Natural killer cell treated with Interleukin-12 subunit alpha and Interleukin-12 subunit beta and Interleukin-15 and Interleukin-18, amount 100 ng/mL, for 72 hours (primary cell): Measurements from ENCODE around the gene RNF150. TPM values are rescaled to one million over a fixed set of nuclear protein-coding genes. Genes with fewer than 3 reads are reported as not detected.
"Not testable (repeated sequence)": the region's sequence is repeated elsewhere in the genome, so short reads cannot be mapped to it uniquely, and the experiment has no call there.

ENCODE experiments used
- ATAC-seq, 2 donors: fragments of 150-1000 bp; cut with Tn5 transposase in 1 of 2; sonication (Bioruptor Pico), chemical (Tn5 transposase) in 1 of 2; 2 replicates each; pipeline ENCODE4 v1.10.0; 2021
- DNase-seq: peaks from one replicate; pipeline ENCODE4 v3.0.0; 2022; ENCODE audit warnings: low spot score
- H3K27ac Mint-ChIP-seq, 2 donors: 1 replicate in 1 of 2; 2 replicates in 1 of 2; pipeline ENCODE4 v1.8.0; 2022; ENCODE audit warnings: mixed read lengths in 2 of 2, mild to moderate bottlenecking in 1 of 2, moderate library complexity in 1 of 2
- H3K27me3 Mint-ChIP-seq, 2 donors: 1 replicate in 1 of 2; 2 replicates in 1 of 2; pipeline ENCODE4 v1.8.0; 2022; ENCODE audit warnings: mixed read lengths in 2 of 2
- H3K36me3 Mint-ChIP-seq: one replicate; pipeline ENCODE4 v1.8.0; 2022; ENCODE audit warnings: mixed read lengths
- H3K4me1 Mint-ChIP-seq, 2 donors: 1 replicate in 1 of 2; 2 replicates in 1 of 2; pipeline ENCODE4 v1.8.0; 2022; ENCODE audit warnings: low read depth in 2 of 2, mixed read lengths in 2 of 2, mild to moderate bottlenecking in 1 of 2
- H3K4me3 Mint-ChIP-seq: one replicate; pipeline ENCODE4 v1.8.0; 2022; ENCODE audit warnings: mixed read lengths
- H3K9me3 Mint-ChIP-seq: 2 replicates; pipeline ENCODE4 v1.8.0; 2022; ENCODE audit warnings: mixed read lengths
- total RNA-seq, 2 donors: library from RNA; stranded (reverse); gene quantifications; one replicate each; pipeline ENCODE4 v1.2.3, GENCODE V29; 2022

RNF150 gene
- total RNA-seq, 2 donors from 2014 or later: not detected

GRCh38 chr4:140816806-140817510 is 316.3 kb downstream of the RNF150 start:
- ATAC-seq (no peak), DNase-seq (no peak)
- H3K27ac Mint-ChIP-seq: no peak overlapping the region
- H3K4me3 Mint-ChIP-seq: no peak overlapping the region
- no peaks in the 10 kb centered on the region for H3K4me1 Mint-ChIP-seq
- H3K36me3 Mint-ChIP-seq: no peaks in the 10 kb centered on the region
- no peaks in the 10 kb centered on the region for H3K9me3 Mint-ChIP-seq
- H3K27me3 Mint-ChIP-seq: peaks cover 5 to 7% of the 10 kb centered on the region in 2 donors

DNA sequence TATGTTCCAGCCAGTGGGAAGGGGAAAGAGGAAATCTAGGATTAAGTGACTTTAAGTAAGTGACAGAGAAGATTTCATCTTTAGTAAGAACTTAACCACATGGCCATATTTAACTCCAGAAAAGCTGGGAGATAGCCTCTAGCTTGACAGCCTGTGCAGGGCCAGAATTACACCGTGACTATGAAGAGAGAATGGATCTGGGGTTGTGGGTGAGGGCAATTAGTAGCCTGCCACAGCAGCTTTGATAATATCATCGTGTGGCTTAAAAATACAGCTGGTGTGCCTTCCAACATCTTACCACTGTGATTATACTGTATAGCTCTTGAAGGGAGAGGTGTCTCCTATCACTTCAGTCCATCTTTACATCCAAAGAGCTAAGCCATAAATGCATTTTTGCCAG is 319.5 kb downstream of the RNF150 start:
- H3K4me1 Mint-ChIP-seq: no peaks in the 10 kb centered on the region
- H3K27me3 Mint-ChIP-seq: peaks cover 15 to 20% of the 10 kb centered on the region in 2 donors
- H3K27ac Mint-ChIP-seq: no peak overlapping the region
- no peaks in the 10 kb centered on the region for H3K9me3 Mint-ChIP-seq
- H3K36me3 Mint-ChIP-seq: no peaks in the 10 kb centered on the region
- no peak for DNase-seq
- no peak for ATAC-seq
- no peak overlapping the region for H3K4me3 Mint-ChIP-seq

DNA sequence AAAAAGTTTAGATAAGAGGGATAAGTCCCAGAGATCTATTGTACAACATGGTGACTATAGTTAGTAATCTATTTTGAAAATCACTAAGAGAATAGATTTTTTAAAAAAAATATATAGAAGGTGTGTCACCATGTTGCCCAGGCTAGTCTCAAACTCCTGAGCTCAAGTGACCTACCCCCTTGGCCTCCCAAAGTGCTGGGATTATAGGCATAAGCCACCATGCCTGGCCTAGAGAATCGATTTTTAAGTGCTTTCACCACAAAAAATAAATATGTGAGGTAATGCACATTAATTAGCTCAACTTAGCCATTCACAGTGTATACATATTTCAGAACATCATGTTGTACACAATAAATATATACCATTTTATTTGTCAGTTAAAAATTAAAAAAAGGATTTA is 320.4 kb downstream of the RNF150 start:
- no peak for DNase-seq
- peaks cover 15 to 21% of the 10 kb centered on the region in 2 donors for H3K27me3 Mint-ChIP-seq
- no peaks in the 10 kb centered on the region for H3K36me3 Mint-ChIP-seq
- H3K4me3 Mint-ChIP-seq: no peak overlapping the region
- ATAC-seq: no peak
- no peaks in the 10 kb centered on the region for H3K4me1 Mint-ChIP-seq
- no peaks in the 10 kb centered on the region for H3K9me3 Mint-ChIP-seq
- no peak overlapping the region for H3K27ac Mint-ChIP-seq

- peaks cover 15 to 21% of the 10 kb centered on the region in 2 donors for H3K27me3 Mint-ChIP-seq
- H3K9me3 Mint-ChIP-seq: no peaks in the 10 kb centered on the region
- no peaks in the 10 kb centered on the region for H3K4me1 Mint-ChIP-seq
- ATAC-seq: no peak
- H3K4me3 Mint-ChIP-seq: no peak overlapping the region
- no peaks in the 10 kb centered on the region for H3K36me3 Mint-ChIP-seq
- no peak for DNase-seq
- H3K27ac Mint-ChIP-seq: no peak overlapping the region
Observed at GRCh38 chr4:140811429-140811828, 321.8 kb downstream of the RNF150 start.

GRCh38 chr4:140810591-140811169 is 322.6 kb downstream of the RNF150 start:
- H3K36me3 Mint-ChIP-seq, H3K4me3 Mint-ChIP-seq, H3K4me1 Mint-ChIP-seq, H3K9me3 Mint-ChIP-seq, DNase-seq, ATAC-seq, H3K27ac Mint-ChIP-seq: not testable (repeated sequence)
- peaks cover 15 to 27% of the 10 kb centered on the region in 2 donors for H3K27me3 Mint-ChIP-seq

Other genes with a start within 250 kb of the RNF150 start
- 10 to 100 TPM; 32.4 to 36.0 TPM for gene ZNF330, start 87.4 kb upstream of the RNF150 start, total RNA-seq